ENCODE measurements around the gene TTC3.

TTC3 gene

GRCh38 chr21:37166733-37167132, 93.7 kb downstream of the TTC3 start:
- Histone ChIP-seq H4K8ac (ENCODE audit: low read depth, low read length) (no peak overlapping the region), H2BK15ac (ENCODE audit: low read length) (no peak overlapping the region), H3K4me3 (ENCODE audit: low read length in 2 of 2) (no peak overlapping the region), H3K23ac (ENCODE audit: low read depth, low read length, poor library complexity) (no peak overlapping the region), H4K91ac (ENCODE audit: low read depth, low read length, poor library complexity) (no peak overlapping the region), H2BK12ac (ENCODE audit: low read length) (no peak overlapping the region), H2BK120ac (ENCODE audit: low read depth, low read length) (no peak overlapping the region), H3K4me1 (ENCODE audit: control insufficient read depth in 2 of 2, insufficient read depth in 1 of 2, low read depth in 1 of 2, low read length in 2 of 2) (no peaks in the 10 kb centered on the region), H3K27ac (replicated peaks; ENCODE audit: low read length) (no peak overlapping the region), H3K4ac (ENCODE audit: low read length) (no peak overlapping the region), H3K9me3 (replicated peaks in 1 of 2; ENCODE audit: control insufficient read depth in 2 of 2, insufficient read depth in 1 of 2, low read depth in 1 of 2, low read length in 2 of 2) (peaks cover 0 to 4% of the 10 kb centered on the region in 2 donors), H3K9ac (ENCODE audit: low read depth, low read length, poor library complexity) (no peak overlapping the region), H2BK5ac (ENCODE audit: low read length) (no peak overlapping the region), H3K27me3 (ENCODE audit: control insufficient read depth in 3 of 3, insufficient read depth in 3 of 3, low read depth in 1 of 3, low read length in 3 of 3) (no peaks in the 10 kb centered on the region), H2AFZ (ENCODE audit: low read length) (no peak overlapping the region), H3K14ac (ENCODE audit: low read length) (no peak overlapping the region), H3K4me2 (ENCODE audit: insufficient read depth, low read length, poor library complexity, severe bottlenecking) (no peak overlapping the region), H3K36me3 (replicated peaks in 1 of 2; ENCODE audit: control insufficient read depth in 2 of 2, insufficient read depth in 2 of 2, low read length in 2 of 2) (peaks cover 14 to 98% of the 10 kb centered on the region in 2 donors), H3K79me1 (ENCODE audit: low read depth, low read length) (no peaks in the 10 kb centered on the region), H3K18ac (ENCODE audit: low read length) (no peak overlapping the region), H2AK5ac (ENCODE audit: low read depth, low read length) (no peak overlapping the region)
- DNase-seq (ENCODE audit: low spot score): no peak
- no CpG with 5 or more reads among the region's 3 CpGs for WGBS, 2 donors (ENCODE audit: extremely low coverage in 2 of 2, insufficient read length in 2 of 2, insufficient replicate concordance in 1 of 2)

- H2BK15ac ChIP-seq (ENCODE audit: low read length): no peak overlapping the region
- no peak overlapping the region for H2BK120ac ChIP-seq (ENCODE audit: low read depth, low read length)
- H3K18ac ChIP-seq (ENCODE audit: low read length): no peak overlapping the region
- peaks cover 9 to 98% of the 10 kb centered on the region in 2 donors for H3K36me3 ChIP-seq (replicated peaks in 1 of 2; ENCODE audit: control insufficient read depth in 2 of 2, insufficient read depth in 2 of 2, low read length in 2 of 2)
- H3K4ac ChIP-seq (ENCODE audit: low read length): no peak overlapping the region
- no peak overlapping the region for H4K8ac ChIP-seq (ENCODE audit: low read depth, low read length)
- H2AFZ ChIP-seq (ENCODE audit: low read length): no peak overlapping the region
- no peak overlapping the region for H3K4me3 ChIP-seq (ENCODE audit: low read length in 2 of 2)
- H3K79me1 ChIP-seq (ENCODE audit: low read depth, low read length): no peaks in the 10 kb centered on the region
- no peaks in the 10 kb centered on the region for H3K27me3 ChIP-seq (ENCODE audit: control insufficient read depth in 3 of 3, insufficient read depth in 3 of 3, low read depth in 1 of 3, low read length in 3 of 3)
- no CpG with 5 or more reads among the region's 4 CpGs for WGBS, 2 donors (ENCODE audit: extremely low coverage in 2 of 2, insufficient read length in 2 of 2, insufficient replicate concordance in 1 of 2)
- H3K23ac ChIP-seq (ENCODE audit: low read depth, low read length, poor library complexity): no peak overlapping the region
- H4K91ac ChIP-seq (ENCODE audit: low read depth, low read length, poor library complexity): no peak overlapping the region
- no peak overlapping the region for H3K9ac ChIP-seq (ENCODE audit: low read depth, low read length, poor library complexity)
- peaks cover 0 to 4% of the 10 kb centered on the region in 2 donors for H3K9me3 ChIP-seq (replicated peaks in 1 of 2; ENCODE audit: control insufficient read depth in 2 of 2, insufficient read depth in 1 of 2, low read depth in 1 of 2, low read length in 2 of 2)
- no peak overlapping the region for H3K4me2 ChIP-seq (ENCODE audit: insufficient read depth, low read length, poor library complexity, severe bottlenecking)
- no peak overlapping the region for H2BK5ac ChIP-seq (ENCODE audit: low read length)
- no peak for DNase-seq (ENCODE audit: low spot score)
- H2AK5ac ChIP-seq (ENCODE audit: low read depth, low read length): no peak overlapping the region
- H3K27ac ChIP-seq (replicated peaks; ENCODE audit: low read length): no peak overlapping the region
- no peaks in the 10 kb centered on the region for H3K4me1 ChIP-seq (ENCODE audit: control insufficient read depth in 2 of 2, insufficient read depth in 1 of 2, low read depth in 1 of 2, low read length in 2 of 2)
- H2BK12ac ChIP-seq (ENCODE audit: low read length): no peak overlapping the region
- H3K14ac ChIP-seq (ENCODE audit: low read length): no peak overlapping the region
Observed at GRCh38 chr21:37168666-37169065, 95.6 kb downstream of the TTC3 start.

DNA sequence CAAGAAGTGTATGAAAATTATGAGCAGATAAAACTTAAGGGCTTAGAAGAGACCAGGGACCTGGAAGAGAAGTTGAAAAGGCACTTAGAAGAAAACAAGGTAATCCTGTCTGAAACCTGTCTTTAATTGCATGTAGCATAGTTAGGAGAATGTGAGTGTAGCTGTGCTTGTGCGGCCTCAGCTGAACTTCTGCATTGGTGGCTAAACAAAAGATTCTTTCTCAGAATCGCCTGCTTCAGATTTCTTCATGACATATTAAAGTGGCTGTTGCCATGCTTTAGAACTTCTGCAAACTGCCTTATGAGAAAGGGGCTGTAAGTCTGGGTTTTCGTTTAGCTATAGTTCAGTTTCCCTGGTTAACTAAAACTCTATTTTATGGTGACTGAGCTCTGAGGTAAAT, 99.6 kb downstream of the TTC3 start:
- H3K18ac ChIP-seq (ENCODE audit: low read length): no peak overlapping the region
- H4K91ac ChIP-seq (ENCODE audit: low read depth, low read length, poor library complexity): no peak overlapping the region
- H3K14ac ChIP-seq (ENCODE audit: low read length): no peak overlapping the region
- no peak overlapping the region for H4K8ac ChIP-seq (ENCODE audit: low read depth, low read length)
- peaks cover 20 to 93% of the 10 kb centered on the region in 2 donors for H3K36me3 ChIP-seq (replicated peaks in 1 of 2; ENCODE audit: control insufficient read depth in 2 of 2, insufficient read depth in 2 of 2, low read length in 2 of 2)
- no peak for DNase-seq (ENCODE audit: low spot score)
- no peak overlapping the region for H2BK12ac ChIP-seq (ENCODE audit: low read length)
- no peak overlapping the region for H3K27ac ChIP-seq (replicated peaks; ENCODE audit: low read length)
- H3K23ac ChIP-seq (ENCODE audit: low read depth, low read length, poor library complexity): no peak overlapping the region
- no peak overlapping the region for H2BK15ac ChIP-seq (ENCODE audit: low read length)
- WGBS, 2 donors (ENCODE audit: extremely low coverage in 2 of 2, insufficient read length in 2 of 2, insufficient replicate concordance in 1 of 2): no CpG with 5 or more reads among the region's 3 CpGs
- H3K4me3 ChIP-seq (ENCODE audit: low read length in 2 of 2): no peak overlapping the region
- no peak overlapping the region for H2BK120ac ChIP-seq (ENCODE audit: low read depth, low read length)
- H3K79me1 ChIP-seq (ENCODE audit: low read depth, low read length): no peaks in the 10 kb centered on the region
- H3K4ac ChIP-seq (ENCODE audit: low read length): no peak overlapping the region
- H3K9ac ChIP-seq (ENCODE audit: low read depth, low read length, poor library complexity): no peak overlapping the region
- no peak overlapping the region for H2AFZ ChIP-seq (ENCODE audit: low read length)
- H3K27me3 ChIP-seq (ENCODE audit: control insufficient read depth in 3 of 3, insufficient read depth in 3 of 3, low read depth in 1 of 3, low read length in 3 of 3): no peaks in the 10 kb centered on the region
- no peak overlapping the region for H2AK5ac ChIP-seq (ENCODE audit: low read depth, low read length)
- no peaks in the 10 kb centered on the region for H3K4me1 ChIP-seq (ENCODE audit: control insufficient read depth in 2 of 2, insufficient read depth in 1 of 2, low read depth in 1 of 2, low read length in 2 of 2)
- H3K4me2 ChIP-seq (ENCODE audit: insufficient read depth, low read length, poor library complexity, severe bottlenecking): no peak overlapping the region
- H3K9me3 ChIP-seq (replicated peaks in 1 of 2; ENCODE audit: control insufficient read depth in 2 of 2, insufficient read depth in 1 of 2, low read depth in 1 of 2, low read length in 2 of 2): peaks cover 0 to 4% of the 10 kb centered on the region in 2 donors
- H2BK5ac ChIP-seq (ENCODE audit: low read length): no peak overlapping the region

DNA sequence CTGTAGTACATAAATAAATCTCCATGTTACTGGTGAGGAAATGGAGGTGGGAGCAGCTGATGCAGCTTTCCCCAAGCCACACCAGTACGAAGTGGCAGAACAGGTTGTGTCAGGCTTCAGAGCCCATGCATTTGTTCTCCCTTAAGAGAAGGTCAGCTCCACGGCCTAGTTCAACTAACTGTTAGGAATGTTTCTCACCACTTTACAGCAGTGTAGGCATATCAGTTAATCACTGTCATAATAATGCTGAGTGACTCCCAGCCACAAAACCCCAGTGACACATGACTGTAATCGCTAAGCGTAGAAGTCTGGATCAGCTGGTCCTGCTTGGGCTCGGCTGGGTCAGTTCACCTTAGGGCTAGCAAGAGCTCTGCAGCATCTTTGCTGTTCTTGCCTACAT, 103.7 kb downstream of the TTC3 start:
- Histone ChIP-seq H3K79me1 (ENCODE audit: low read depth, low read length) (no peaks in the 10 kb centered on the region), H2BK120ac (ENCODE audit: low read depth, low read length) (no peak overlapping the region), H3K4me3 (ENCODE audit: low read length in 2 of 2) (no peak overlapping the region), H3K18ac (ENCODE audit: low read length) (no peak overlapping the region), H3K36me3 (replicated peaks in 1 of 2; ENCODE audit: control insufficient read depth in 2 of 2, insufficient read depth in 2 of 2, low read length in 2 of 2) (peaks cover 21 to 91% of the 10 kb centered on the region in 2 donors), H3K27me3 (ENCODE audit: control insufficient read depth in 3 of 3, insufficient read depth in 3 of 3, low read depth in 1 of 3, low read length in 3 of 3) (no peaks in the 10 kb centered on the region), H4K91ac (ENCODE audit: low read depth, low read length, poor library complexity) (no peak overlapping the region), H2BK15ac (ENCODE audit: low read length) (no peak overlapping the region), H4K8ac (ENCODE audit: low read depth, low read length) (no peak overlapping the region), H2AFZ (ENCODE audit: low read length) (no peak overlapping the region), H2BK5ac (ENCODE audit: low read length) (no peak overlapping the region), H3K14ac (ENCODE audit: low read length) (no peak overlapping the region), H3K27ac (replicated peaks; ENCODE audit: low read length) (no peak overlapping the region), H2AK5ac (ENCODE audit: low read depth, low read length) (no peak overlapping the region), H3K23ac (ENCODE audit: low read depth, low read length, poor library complexity) (no peak overlapping the region), H2BK12ac (ENCODE audit: low read length) (no peak overlapping the region), H3K4ac (ENCODE audit: low read length) (no peak overlapping the region), H3K4me2 (ENCODE audit: insufficient read depth, low read length, poor library complexity, severe bottlenecking) (no peak overlapping the region), H3K4me1 (ENCODE audit: control insufficient read depth in 2 of 2, insufficient read depth in 1 of 2, low read depth in 1 of 2, low read length in 2 of 2) (no peaks in the 10 kb centered on the region), H3K9ac (ENCODE audit: low read depth, low read length, poor library complexity) (no peak overlapping the region), H3K9me3 (replicated peaks in 1 of 2; ENCODE audit: control insufficient read depth in 2 of 2, insufficient read depth in 1 of 2, low read depth in 1 of 2, low read length in 2 of 2) (peaks cover 0 to 6% of the 10 kb centered on the region in 2 donors)
- DNase-seq (ENCODE audit: low spot score): no peak
- no CpG with 5 or more reads among the region's 5 CpGs for WGBS, 2 donors (ENCODE audit: extremely low coverage in 2 of 2, insufficient read length in 2 of 2, insufficient replicate concordance in 1 of 2)

Measured in neuronal stem cell (in vitro differentiated cells).